Upper lobe of right lung (tissue), 1 donor: ENCODE results near the gene FCRL6. TPM values are rescaled to one million over a fixed set of nuclear protein-coding genes. Genes with fewer than 3 reads are reported as not detected.

Source experiments
- ATAC-seq: fragments of 200-7000 bp; cut with Tn5 transposase; one replicate; pipeline ENCODE4 v1.9.1; 2020; ENCODE audit warnings: mild to moderate bottlenecking, moderate library complexity
- DNase-seq: peaks from one replicate; pipeline ENCODE4 v3.0.0-alpha.2; 2020
- H3K27ac ChIP-seq: fragments of 200-600 bp; one replicate; pipeline ENCODE4 v1.8.0; 2022
- H3K27me3 ChIP-seq: fragments of 200-600 bp; one replicate; pipeline ENCODE4 v1.8.0; 2022; ENCODE audit warnings: mild to moderate bottlenecking
- H3K36me3 ChIP-seq: fragments of 200-600 bp; one replicate; pipeline ENCODE4 v1.8.0; 2022
- H3K4me1 ChIP-seq: fragments of 200-600 bp; one replicate; pipeline ENCODE4 v1.8.0; 2022
- H3K4me3 ChIP-seq: fragments of 200-600 bp; one replicate; pipeline ENCODE4 v1.8.0; 2022; ENCODE audit warnings: mild to moderate bottlenecking
- H3K9me3 ChIP-seq: fragments of 200-600 bp; one replicate; pipeline ENCODE4 v1.8.0; 2022
- CTCF ChIP-seq: fragments of 200-600 bp; IDR thresholded peaks from one replicate; pipeline ENCODE4 v1.8.0; 2022; ENCODE audit warnings: antibody characterized with exemption
- intact Hi-C: fragments of 100-400 bp; cut with DNase I; formaldehyde crosslinking; loops from one replicate; pipeline ENCODE4 v1.11.0; 2022
- total RNA-seq: library from RNA; stranded (reverse); fragmentation: NEBNext Ultra II Directional; extraction: Animal tissue kit (Norgen Biotek cat#: 25700); gene quantifications from one replicate; pipeline ENCODE4 v1.2.1, GENCODE V29; 2021
- donor health status: DM: no; HTN: yes; CAD: no; lungs with severe emphysema.

Gene FCRL6
- total RNA-seq, 1 donor from 2014 or later: 3.2 TPM

DNA sequence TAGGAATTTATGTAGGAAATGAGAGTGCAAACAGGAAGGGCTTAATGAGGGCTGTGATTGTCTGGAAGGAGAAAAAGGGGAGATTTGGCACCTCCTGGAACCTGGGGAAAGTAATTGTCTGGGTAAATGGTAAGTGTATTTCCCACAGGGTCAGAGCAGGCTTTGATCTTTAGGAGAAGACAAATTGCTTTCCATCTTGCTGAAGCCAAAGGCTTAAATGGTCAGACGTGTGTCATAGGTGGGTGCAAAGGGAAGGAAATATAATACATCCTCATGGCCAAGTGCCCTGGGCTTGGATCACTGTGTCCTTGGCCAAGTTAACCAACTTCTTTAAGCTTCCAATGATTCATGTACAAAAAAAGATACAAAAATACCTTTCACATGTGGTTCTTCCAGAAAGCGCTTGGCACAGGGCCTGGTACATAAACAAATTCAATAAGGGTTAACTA lies 22.7 kb upstream of the FCRL6 start:
- intact Hi-C loops: no loop called here
- H3K27ac ChIP-seq: peak overlapping the region; percentile 63
- ATAC-seq (no peak), DNase-seq (no peak)
- no peaks in the 10 kb centered on the region for H3K27me3 ChIP-seq
- no peak for TF ChIP-seq CTCF
- H3K4me1 ChIP-seq: peaks cover 23% of the 10 kb centered on the region
- no peaks in the 10 kb centered on the region for H3K9me3 ChIP-seq
- H3K36me3 ChIP-seq: no peaks in the 10 kb centered on the region
- no peak overlapping the region for H3K4me3 ChIP-seq

- ATAC-seq (peak; percentile 97), DNase-seq (peak; percentile 99)
- intact Hi-C loops: no loop called here
- peaks cover 16% of the 10 kb centered on the region for H3K4me1 ChIP-seq
- peak within 1 kb of the TSS; percentile 94 for H3K4me3 ChIP-seq
- H3K36me3 ChIP-seq: no peaks in the 10 kb centered on the region
- H3K27me3 ChIP-seq: no peaks in the 10 kb centered on the region
- no peaks in the 10 kb centered on the region for H3K9me3 ChIP-seq
- peak within 1 kb of the TSS; percentile 93 for H3K27ac ChIP-seq
- peak; percentile 96 for TF ChIP-seq CTCF
Observed at GRCh38 chr1:159780583-159781582, 21.3 kb upstream of the FCRL6 start, which contains the start of gene DUSP23. DUSP23 (plus strand) TSS chr1:159780962; CDS start chr1:159781101, 139 bp downstream.

DNA sequence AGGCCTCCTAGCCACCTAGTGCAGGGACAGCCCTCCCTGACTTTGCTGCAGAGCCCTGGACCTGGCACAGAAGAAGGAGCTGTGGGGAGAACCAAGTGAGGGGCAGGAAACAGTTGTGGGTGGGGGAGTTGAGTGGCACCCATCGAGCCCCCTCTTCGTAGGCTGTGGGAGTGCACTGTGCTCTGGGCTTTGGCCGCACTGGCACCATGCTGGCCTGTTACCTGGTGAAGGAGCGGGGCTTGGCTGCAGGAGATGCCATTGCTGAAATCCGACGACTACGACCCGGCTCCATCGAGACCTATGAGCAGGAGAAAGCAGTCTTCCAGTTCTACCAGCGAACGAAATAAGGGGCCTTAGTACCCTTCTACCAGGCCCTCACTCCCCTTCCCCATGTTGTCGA lies 20.2 kb upstream of the FCRL6 start:
- H3K9me3 ChIP-seq: no peaks in the 10 kb centered on the region
- no peaks in the 10 kb centered on the region for H3K27me3 ChIP-seq
- no peak overlapping the region for H3K27ac ChIP-seq
- ATAC-seq (no peak), DNase-seq (no peak)
- intact Hi-C loops: no loop called here
- H3K4me1 ChIP-seq: peaks cover 16% of the 10 kb centered on the region
- peak overlapping the region; percentile 94 for H3K4me3 ChIP-seq
- H3K36me3 ChIP-seq: no peaks in the 10 kb centered on the region
- TF ChIP-seq CTCF: no peak

- H3K27ac ChIP-seq: no peak overlapping the region
- intact Hi-C loops: no loop called here
- H3K27me3 ChIP-seq: no peaks in the 10 kb centered on the region
- H3K4me3 ChIP-seq: no peak overlapping the region
- H3K4me1 ChIP-seq: peaks cover 16% of the 10 kb centered on the region
- no peaks in the 10 kb centered on the region for H3K36me3 ChIP-seq
- H3K9me3 ChIP-seq: no peaks in the 10 kb centered on the region
- DNase-seq (no peak), ATAC-seq (no peak)
- no peak for TF ChIP-seq CTCF
Observed at GRCh38 chr1:159783724-159784123, 18.4 kb upstream of the FCRL6 start.

GRCh38 chr1:159786465-159786864 lies 15.7 kb upstream of the FCRL6 start:
- intact Hi-C loops: no loop called here
- Histone ChIP-seq H3K27ac (no peak overlapping the region), H3K4me1 (peaks cover 8% of the 10 kb centered on the region), H3K4me3 (no peak overlapping the region), H3K36me3 (no peaks in the 10 kb centered on the region), H3K9me3 (no peaks in the 10 kb centered on the region), H3K27me3 (no peaks in the 10 kb centered on the region)
- DNase-seq: no peak
- no peak for ATAC-seq
- no peak for TF ChIP-seq CTCF
